Spleen (tissue), 7 donors: ENCODE results near the gene PLK1.

Experiments
- POLR2AphosphoS5 ChIP-seq, 3 donors: sonication (generic); formaldehyde crosslinking; IDR thresholded peaks; one replicate each; pipeline ENCODE4 v1.5.1; 2017; ENCODE audit warnings: antibody characterized with exemption in 3 of 3
- TF ChIP-seq, protein P1 (sequence below), 11 experiments: fragments of 200-600 bp in 7 of 11; fragments of 450-650 bp in 4 of 11; sonication (generic) in 4 of 11; IDR thresholded peaks in 8 of 11; conservative IDR thresholded peaks in 3 of 11; 1 replicate in 7 of 11; 2 replicates in 4 of 11; pipeline versions ENCODE4 v1.4.0 to v1.8.0; 2016 to 2021; ENCODE audit warnings: antibody characterized with exemption in 11 of 11, inconsistent platforms in 4 of 11, mild to moderate bottlenecking in 1 of 11
- donor health status: DM: no; HTN: no; CAD: no; lungs with moderate emphysema.
- donor health status: DM: no; HTN: no; CAD: no.
- donor health status: DM: no; HTN: no; CAD: no.

GRCh38 chr16:23700509-23700908 is 21.8 kb downstream of the PLK1 start:
- TF ChIP-seq, protein P1, sequence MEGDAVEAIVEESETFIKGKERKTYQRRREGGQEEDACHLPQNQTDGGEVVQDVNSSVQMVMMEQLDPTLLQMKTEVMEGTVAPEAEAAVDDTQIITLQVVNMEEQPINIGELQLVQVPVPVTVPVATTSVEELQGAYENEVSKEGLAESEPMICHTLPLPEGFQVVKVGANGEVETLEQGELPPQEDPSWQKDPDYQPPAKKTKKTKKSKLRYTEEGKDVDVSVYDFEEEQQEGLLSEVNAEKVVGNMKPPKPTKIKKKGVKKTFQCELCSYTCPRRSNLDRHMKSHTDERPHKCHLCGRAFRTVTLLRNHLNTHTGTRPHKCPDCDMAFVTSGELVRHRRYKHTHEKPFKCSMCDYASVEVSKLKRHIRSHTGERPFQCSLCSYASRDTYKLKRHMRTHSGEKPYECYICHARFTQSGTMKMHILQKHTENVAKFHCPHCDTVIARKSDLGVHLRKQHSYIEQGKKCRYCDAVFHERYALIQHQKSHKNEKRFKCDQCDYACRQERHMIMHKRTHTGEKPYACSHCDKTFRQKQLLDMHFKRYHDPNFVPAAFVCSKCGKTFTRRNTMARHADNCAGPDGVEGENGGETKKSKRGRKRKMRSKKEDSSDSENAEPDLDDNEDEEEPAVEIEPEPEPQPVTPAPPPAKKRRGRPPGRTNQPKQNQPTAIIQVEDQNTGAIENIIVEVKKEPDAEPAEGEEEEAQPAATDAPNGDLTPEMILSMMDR (IDR thresholded peaks at IDR 0.05 in 8 of 11, conservative IDR thresholded peaks at IDR 0.05 in 3 of 11), result no peak
- TF ChIP-seq POLR2AphosphoS5 (IDR thresholded peaks at IDR 0.05), result no peak
